NK-92 treated with Interleukin-12 subunit alpha and Interleukin-12 subunit beta, amount 100 ng/mL, for 24 hours (cell line): ENCODE results near the gene UNC13D.
"Not testable (repeated sequence)": the region's sequence is repeated elsewhere in the genome, so short reads cannot be mapped to it uniquely, and the experiment has no call there.

Source experiments
- DNase-seq: peaks from one replicate; lab custom pipeline; 2025; lab: John Stamatoyannopoulos, UW

Gene UNC13D

GRCh38 chr17:75820094-75821080, 23.8 kb downstream of the UNC13D start:
- no peak for DNase-seq

DNA sequence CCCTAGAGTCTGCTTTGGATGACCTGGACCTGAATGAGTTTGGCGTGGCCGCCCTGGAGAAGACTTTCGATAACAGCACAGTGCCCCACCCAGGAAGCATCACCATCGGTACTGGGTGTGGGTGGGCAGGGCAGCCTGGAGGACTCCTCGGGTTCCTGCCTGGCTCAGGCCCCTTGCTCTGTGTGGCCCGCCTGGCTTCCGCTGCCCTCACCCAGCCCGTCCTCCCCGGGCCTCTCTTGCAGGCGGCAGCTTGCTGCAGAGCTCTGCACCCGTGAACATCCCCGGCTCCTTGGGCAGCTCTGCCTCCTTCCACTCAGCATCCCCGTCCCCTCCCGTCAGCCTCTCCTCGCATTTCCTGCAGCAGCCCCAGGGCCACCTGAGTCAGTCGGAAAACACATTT, 24.5 kb downstream of the UNC13D start:
- DNase-seq: no peak

DNA sequence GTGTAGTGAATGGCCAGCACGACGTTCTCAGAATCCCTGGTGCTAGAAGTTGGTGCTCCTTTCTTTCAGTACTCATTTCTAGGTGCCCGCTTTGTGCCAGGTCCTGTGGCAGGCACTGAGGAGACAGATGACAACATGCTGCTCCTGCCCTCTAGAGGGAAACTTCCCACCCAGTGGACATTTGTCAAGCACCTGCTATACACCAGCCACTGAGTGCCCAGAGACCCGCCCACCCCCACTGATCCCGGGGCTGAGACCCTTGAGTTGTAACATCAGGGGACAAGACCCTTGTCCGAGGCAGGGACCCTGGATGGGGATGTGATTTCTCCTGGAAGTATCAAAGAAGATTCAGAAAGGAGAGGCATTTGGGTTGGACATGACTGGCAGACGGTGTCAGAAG, 25.1 kb downstream of the UNC13D start:
- DNase-seq: no peak

GRCh38 chr17:75818326-75818885, 25.8 kb downstream of the UNC13D start:
- no peak for DNase-seq

GRCh38 chr17:75817571-75817970, 26.6 kb downstream of the UNC13D start:
- no peak for DNase-seq

DNA sequence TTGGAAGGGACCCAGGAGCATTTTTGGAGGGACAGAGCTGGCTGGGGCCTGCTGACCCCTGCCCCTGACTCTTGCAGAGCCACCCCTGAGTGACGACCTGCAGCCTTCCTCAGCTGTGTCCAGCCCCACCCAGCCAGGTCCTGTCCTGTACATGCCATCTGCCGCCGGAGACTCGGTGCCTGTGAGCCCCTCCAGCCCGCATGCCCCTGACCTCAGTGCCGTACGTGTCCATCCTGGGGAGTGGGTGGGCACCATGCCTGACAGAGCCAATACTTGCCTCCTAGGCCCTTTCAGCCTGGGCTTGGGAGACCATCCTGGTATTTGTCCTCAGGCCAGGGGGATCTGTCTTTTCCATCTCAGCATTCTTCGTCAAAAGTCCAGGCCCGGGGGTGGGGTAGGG, 27.5 kb downstream of the UNC13D start:
- DNase-seq: no peak

GRCh38 chr17:75815399-75815798, 28.8 kb downstream of the UNC13D start:
- DNase-seq: no peak

DNA sequence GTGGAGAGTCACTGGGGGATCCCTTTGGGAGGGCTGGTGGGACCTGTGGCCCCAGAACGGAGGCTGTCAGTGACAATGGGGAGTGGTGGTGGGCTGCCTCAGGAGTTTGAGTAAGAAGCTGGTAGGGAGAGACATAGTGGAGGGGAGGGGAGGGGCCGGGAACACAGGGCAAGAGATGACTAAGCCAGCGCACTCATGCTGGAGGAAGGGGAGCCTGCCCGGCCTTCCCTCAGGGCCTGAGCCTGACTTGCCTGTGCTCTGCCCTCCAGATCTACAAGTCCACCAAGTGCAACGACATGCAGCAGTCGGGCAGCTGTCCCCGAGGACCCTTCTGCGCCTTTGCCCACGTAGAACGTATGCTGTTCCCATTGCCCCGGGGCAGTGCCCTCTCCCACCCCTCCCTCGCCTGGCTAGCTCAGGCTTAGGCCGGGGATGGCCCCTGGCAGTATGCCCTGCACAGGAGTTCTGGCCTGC, 29.3 kb downstream of the UNC13D start:
- no peak for DNase-seq

- DNase-seq: no peak
Observed at GRCh38 chr17:75814021-75814395, 30.2 kb downstream of the UNC13D start.

- DNase-seq: no peak
Observed at GRCh38 chr17:75813081-75814020, 30.9 kb downstream of the UNC13D start.

GRCh38 chr17:75812096-75813013, 31.8 kb downstream of the UNC13D start:
- DNase-seq: no peak

- no peak for DNase-seq
Observed at GRCh38 chr17:75811174-75811573, 33.0 kb downstream of the UNC13D start.

DNA sequence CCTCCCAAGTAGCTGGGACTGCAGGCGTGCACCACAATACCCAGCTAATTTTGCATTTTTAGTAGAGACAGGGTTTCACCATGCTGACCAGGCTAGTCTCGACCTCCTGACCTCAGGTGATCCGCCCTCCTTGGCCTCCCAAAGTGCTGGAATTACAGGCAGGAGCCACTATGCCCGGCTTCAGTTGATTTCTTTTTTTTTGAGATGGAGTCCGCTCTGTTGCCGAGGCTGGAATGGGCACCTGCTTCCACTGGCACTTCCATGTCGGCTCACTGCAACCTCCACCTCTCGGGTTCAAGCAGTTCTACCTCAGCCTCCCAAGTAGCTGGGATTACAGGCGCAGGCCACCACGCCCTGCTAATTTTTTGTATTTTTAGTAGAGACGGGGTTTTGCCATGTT, 33.4 kb downstream of the UNC13D start:
- DNase-seq: not testable (repeated sequence)

DNA sequence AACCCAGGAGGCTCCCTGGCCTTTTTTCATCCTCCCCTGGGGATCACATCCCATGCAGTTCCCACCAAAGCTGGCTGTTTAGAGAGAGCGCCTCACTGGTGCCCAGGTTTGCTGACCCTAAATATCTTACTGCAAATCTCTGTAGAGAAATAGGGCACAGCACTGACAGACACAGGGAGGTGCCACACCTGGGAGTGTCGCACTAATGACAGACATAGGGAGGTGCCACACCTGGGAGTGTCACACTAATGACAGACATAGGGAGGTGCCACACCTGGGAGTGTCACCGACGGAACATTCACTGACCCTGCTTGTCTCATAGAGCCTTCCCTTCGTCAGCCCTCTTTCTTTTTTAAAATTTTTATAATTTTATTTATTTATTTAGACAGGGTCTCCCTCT, 34.0 kb downstream of the UNC13D start:
- no peak for DNase-seq

DNA sequence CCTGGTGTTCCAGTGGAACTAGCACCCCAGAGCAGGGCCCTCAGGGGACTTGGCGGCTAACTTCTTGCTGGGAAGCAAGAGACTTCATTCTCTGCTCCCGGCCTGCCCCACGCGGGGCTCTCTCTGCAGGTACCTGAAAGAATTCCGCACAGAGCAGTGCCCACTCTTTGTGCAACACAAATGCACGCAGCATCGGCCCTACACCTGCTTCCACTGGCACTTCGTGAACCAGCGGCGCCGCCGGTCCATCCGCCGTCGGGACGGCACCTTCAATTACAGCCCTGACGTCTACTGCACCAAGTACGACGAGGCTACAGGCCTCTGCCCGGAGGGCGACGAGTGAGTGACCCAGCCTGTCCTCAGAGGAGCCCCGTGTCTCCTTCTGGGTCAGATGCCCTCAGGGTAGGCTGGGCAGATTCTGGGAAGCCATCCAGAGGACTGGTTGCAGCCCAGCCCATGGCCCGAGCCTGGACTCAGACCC, 34.5 kb downstream of the UNC13D start:
- DNase-seq: no peak

DNA sequence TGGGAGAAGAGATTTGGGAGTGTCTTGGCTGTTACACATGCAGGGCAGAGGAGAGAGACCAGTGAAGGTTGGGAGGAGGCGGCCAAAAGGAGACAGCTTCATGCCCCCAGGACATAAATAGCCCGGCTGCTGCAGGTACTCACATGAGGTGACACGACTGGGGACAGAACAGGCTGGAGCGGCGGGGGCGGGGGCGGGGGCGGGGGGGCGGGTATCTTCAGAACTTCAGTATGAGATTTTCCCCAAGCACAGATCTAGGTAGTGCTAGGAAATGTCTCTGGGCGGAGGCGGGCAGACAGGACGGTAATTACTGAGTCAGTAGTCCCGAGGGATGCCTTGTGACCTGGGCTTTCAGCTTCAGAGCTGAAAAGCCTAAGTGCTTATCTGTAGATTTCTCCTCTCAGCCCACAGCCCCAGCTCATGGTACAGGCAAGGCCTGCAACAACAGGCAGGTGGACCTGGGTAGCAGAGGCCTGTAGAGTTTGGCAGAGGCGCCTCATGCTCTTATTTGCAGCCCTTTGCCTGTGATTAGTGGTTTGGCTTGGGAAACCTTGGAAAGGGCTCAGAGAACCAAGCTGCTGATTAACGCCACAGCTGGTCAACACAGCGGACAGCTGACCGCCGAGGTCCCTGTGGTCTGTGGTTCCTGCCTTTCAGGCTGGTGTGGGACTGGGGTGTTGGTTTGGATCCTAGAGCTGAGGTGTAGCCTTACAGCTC, 35.1 kb downstream of the UNC13D start:
- no peak for DNase-seq

- DNase-seq: no peak
Observed at GRCh38 chr17:75808549-75808904, 35.7 kb downstream of the UNC13D start.

- DNase-seq: no peak
Observed at GRCh38 chr17:75807861-75808260, 36.3 kb downstream of the UNC13D start.

DNA sequence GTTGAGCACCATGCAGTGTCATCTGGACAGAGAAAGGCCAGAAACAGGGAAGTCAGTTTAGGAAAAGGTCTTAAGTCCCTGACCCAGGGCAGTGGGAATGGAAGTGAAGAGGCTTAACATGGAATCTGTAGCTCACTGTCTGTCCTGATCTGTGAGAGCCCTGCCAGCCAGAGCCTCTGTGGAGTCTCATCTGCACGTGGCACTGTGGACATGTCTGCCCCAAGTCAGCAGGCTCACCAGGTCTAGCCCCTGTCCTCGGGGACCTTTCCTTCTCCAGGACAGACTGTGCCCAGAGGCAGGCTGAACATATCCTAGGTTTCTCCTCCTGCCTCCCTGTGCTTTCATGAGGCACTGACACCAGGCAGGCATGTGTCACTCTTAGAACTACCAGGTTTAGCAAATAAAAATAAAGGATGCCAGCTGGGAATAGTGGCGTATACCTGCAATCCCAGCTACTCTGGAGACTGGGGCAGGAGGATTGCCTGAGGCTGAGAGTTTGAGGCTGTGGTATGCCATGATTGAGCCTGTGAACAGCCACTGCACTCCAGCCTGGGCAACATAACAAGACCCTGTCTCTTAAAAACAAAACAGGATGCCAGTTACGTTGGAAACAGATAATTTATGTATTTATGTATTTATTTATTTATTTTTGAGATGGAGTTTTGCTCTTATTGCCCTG, 37.2 kb downstream of the UNC13D start:
- no peak for DNase-seq

DNA sequence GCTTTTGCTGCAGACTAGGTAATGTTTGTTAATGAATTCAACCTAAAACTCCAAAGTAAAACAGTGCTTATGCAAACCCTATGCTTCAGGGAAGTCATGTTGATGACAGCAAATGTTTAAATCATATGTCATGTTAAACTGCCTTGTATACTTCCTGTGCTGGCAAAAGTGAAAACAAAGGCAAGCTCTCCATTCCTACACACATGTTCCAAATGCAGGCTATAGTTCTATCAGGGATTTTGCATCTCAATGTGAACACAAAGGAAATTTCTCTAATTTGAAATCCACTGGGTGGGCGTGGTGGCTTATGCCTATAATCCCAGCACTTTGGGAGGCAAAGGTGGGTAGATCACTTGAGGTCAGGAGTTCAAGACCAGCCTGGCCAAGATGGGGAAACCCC, 40.3 kb downstream of the UNC13D start:
- no peak for DNase-seq
